Measurements from ENCODE around the gene ACTRT2. TPM values are rescaled to one million over a fixed set of nuclear protein-coding genes. Genes with fewer than 3 reads are reported as not detected.
A peak's percentile ranks its signal among the peaks of the same experiment; 100 is the strongest.

ACTRT2 gene
- total RNA-seq, 1 donor from 2014 or later = not detected

DNA sequence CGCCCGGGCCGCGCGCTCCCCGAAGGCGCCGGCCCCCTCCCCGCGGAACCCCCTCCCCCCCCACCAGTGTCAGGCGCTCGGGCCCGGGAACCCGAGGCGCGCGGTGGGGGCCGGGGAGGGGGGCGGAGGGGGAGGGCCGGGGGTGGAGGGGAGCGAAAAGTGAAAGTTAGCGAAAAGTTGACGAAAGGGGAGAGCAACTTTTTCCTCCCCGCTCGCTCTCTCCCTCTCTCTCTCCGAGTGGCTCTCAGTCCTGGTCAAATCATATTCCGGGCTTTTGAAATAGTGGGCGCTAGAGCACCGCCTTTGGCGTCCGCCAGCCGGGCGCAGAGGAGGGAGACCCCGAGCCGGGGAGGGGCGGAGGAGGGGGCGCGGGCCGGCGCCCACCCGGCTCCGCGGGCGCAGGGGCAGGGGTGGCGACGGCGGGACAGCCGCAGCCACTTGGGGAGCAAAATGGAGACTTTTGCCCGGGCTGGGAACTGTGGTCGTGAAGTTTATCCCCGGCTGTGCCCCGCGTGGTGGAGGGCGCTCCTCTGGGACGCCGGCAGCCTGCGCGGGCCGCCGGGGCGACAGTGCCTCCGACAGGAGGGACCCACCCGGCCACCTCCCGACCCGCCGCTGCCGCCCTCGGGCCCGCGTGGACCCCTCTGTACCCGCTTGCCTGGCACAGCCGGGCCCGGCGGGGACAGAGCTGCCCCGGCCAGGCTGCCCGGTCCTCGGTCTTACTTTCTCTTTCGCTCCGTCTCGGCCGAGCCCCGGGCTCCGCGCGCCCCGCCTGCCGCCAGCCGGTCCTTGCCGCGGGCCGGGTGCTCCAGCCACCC, 48.4 kb downstream of the ACTRT2 start:
- Mint-ChIP-seq H3K4me3 (ENCODE audit: unreplicated experiment) (peak overlapping the region; percentile 74), H3K36me3 (ENCODE audit: unreplicated experiment) (no peaks in the 10 kb centered on the region), H3K27ac (ENCODE audit: unreplicated experiment) (no peak overlapping the region), H3K27me3 (ENCODE audit: unreplicated experiment) (peaks cover 6% of the 10 kb centered on the region), H3K4me1 (ENCODE audit: unreplicated experiment) (peaks cover 2% of the 10 kb centered on the region), H3K9me3 (ENCODE audit: unreplicated experiment) (no peaks in the 10 kb centered on the region)
- no peak for DNase-seq (ENCODE audit: extremely low spot score, unreplicated experiment)
- TF ChIP-seq, protein P1, sequence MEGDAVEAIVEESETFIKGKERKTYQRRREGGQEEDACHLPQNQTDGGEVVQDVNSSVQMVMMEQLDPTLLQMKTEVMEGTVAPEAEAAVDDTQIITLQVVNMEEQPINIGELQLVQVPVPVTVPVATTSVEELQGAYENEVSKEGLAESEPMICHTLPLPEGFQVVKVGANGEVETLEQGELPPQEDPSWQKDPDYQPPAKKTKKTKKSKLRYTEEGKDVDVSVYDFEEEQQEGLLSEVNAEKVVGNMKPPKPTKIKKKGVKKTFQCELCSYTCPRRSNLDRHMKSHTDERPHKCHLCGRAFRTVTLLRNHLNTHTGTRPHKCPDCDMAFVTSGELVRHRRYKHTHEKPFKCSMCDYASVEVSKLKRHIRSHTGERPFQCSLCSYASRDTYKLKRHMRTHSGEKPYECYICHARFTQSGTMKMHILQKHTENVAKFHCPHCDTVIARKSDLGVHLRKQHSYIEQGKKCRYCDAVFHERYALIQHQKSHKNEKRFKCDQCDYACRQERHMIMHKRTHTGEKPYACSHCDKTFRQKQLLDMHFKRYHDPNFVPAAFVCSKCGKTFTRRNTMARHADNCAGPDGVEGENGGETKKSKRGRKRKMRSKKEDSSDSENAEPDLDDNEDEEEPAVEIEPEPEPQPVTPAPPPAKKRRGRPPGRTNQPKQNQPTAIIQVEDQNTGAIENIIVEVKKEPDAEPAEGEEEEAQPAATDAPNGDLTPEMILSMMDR (IDR thresholded peaks at IDR 0.05) = peak; percentile 69

DNA sequence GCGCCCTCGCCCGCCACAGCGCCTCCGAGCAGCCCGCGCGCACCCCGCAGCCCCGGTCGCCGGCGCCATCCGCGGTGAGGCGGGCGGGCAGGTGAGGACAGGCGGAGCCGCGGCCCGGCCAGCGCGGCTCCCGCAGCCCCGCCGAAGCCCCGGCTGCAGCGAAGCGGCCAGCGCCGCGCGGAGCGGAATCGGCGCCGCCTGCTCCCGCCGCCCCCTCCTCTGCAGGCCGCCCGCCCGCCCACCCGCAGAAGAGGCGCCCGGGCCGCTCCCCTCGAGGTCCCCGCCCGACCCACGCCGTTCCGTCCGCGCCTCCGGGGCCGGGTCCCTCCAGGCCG, 49.0 kb downstream of the ACTRT2 start:
- H3K9me3 Mint-ChIP-seq (ENCODE audit: unreplicated experiment) = no peaks in the 10 kb centered on the region
- no peak for DNase-seq (ENCODE audit: extremely low spot score, unreplicated experiment)
- peaks cover 2% of the 10 kb centered on the region for H3K27me3 Mint-ChIP-seq (ENCODE audit: unreplicated experiment)
- H3K4me1 Mint-ChIP-seq (ENCODE audit: unreplicated experiment) = peaks cover 4% of the 10 kb centered on the region
- no peak overlapping the region for H3K4me3 Mint-ChIP-seq (ENCODE audit: unreplicated experiment)
- no peaks in the 10 kb centered on the region for H3K36me3 Mint-ChIP-seq (ENCODE audit: unreplicated experiment)
- TF ChIP-seq, protein P1 (IDR thresholded peaks at IDR 0.05) = no peak
- H3K27ac Mint-ChIP-seq (ENCODE audit: unreplicated experiment) = no peak overlapping the region

DNA sequence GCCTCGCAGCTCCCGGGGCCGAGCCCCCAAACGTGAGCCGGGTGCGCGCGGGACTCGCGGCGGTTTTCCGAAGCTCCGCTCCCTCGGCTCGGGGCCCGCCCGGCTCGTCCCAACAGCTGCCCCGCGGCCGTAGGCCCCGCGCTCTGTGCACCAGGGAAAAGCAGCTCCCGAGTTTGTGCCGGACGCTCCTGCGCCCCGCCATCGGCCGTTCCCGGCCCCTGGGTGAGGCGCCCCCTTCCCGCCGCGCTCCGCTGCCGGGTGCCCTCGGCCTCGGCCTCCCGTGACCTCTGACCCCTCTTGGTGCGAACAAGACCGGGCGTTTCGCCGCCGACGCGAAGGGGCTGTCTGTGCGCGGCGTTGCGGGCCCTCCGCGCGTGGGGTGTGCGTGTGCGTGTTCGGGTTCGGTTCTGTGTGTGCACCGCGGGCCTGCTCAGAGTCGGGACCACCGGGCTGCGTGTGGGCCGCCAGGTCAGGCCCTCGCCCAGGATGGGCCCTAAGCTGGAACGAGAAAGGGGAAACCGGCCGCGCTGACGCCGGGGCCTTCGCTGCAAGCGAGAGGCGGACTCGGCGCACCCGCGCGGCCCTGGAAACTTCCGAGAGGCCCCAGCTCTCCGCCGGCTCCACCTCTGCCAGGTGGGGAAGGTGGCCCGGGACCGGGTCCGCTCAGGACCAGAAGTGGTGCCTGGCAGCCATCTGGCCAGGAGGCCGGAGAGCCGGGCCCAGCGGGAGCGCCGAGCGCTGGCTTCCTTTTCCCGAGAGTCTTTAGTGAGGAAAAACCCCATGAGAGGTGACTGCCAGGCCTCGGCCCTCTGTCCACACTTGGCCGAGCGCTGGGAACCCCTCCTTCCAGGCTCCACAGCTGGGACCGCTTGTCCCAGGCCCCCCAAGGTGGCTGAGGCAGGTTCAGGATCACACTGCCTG, 49.6 kb downstream of the ACTRT2 start:
- TF ChIP-seq, protein P1 (IDR thresholded peaks at IDR 0.05) = no peak
- Mint-ChIP-seq H3K9me3 (ENCODE audit: unreplicated experiment) (no peaks in the 10 kb centered on the region), H3K27ac (ENCODE audit: unreplicated experiment) (no peak overlapping the region), H3K4me1 (ENCODE audit: unreplicated experiment) (peaks cover 4% of the 10 kb centered on the region), H3K4me3 (ENCODE audit: unreplicated experiment) (peak overlapping the region; percentile 53), H3K36me3 (ENCODE audit: unreplicated experiment) (no peaks in the 10 kb centered on the region), H3K27me3 (ENCODE audit: unreplicated experiment) (peaks cover 2% of the 10 kb centered on the region)
- DNase-seq (ENCODE audit: extremely low spot score, unreplicated experiment) = no peak

DNA sequence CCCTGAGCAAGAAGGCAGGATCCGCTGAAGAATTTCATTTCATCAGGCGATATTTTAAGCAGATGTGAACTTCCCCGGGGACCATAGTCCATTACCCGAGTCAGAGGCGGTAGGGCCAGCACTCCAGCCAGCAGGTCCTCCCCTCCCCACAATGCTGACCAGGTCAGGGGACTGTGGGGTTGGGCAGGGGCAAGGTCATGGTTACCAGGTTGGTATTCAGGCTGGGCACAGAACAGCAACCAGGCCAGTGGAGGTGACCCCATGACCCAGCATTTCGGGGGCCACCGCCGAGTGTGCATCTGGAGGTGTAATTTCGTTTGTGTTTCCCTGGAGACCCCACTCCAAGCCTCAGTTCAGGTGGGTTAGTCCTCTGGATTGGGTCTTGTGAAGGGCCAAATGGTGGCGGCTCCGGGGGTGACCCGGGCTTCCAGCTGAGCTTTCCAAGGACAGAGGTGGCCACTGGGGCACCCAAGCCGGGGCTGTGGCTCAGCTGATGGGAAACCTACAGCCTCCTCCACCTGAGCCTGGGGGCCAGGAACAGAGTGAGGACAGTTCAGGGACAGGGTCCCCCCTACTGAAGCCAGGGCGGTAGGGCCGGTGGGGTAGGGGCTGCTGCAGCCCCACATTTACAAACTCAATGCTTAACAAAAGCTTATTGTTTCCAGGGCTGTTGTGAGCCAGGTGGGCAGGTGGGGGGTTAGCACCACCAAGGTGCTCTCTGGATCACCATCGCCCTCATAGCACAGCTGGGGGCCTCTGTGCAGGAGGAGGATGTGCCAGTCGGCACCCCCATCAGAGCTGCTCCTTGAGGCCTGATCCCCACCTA, 50.5 kb downstream of the ACTRT2 start:
- H3K4me3 Mint-ChIP-seq (ENCODE audit: unreplicated experiment) = peak overlapping the region; percentile 53
- no peaks in the 10 kb centered on the region for H3K36me3 Mint-ChIP-seq (ENCODE audit: unreplicated experiment)
- H3K9me3 Mint-ChIP-seq (ENCODE audit: unreplicated experiment) = no peaks in the 10 kb centered on the region
- H3K4me1 Mint-ChIP-seq (ENCODE audit: unreplicated experiment) = peaks cover 4% of the 10 kb centered on the region
- TF ChIP-seq, protein P1 (IDR thresholded peaks at IDR 0.05) = no peak
- H3K27me3 Mint-ChIP-seq (ENCODE audit: unreplicated experiment) = peaks cover 2% of the 10 kb centered on the region
- no peak overlapping the region for H3K27ac Mint-ChIP-seq (ENCODE audit: unreplicated experiment)
- DNase-seq (ENCODE audit: extremely low spot score, unreplicated experiment) = no peak

Other genes starting within 250 kb of the ACTRT2 start
- 1.4 and 1.7 TPM in 2 replicates for gene TTC34, start 219.8 kb upstream of the ACTRT2 start, total RNA-seq
- gene PRDM16, start 47.7 kb downstream of the ACTRT2 start, total RNA-seq = 7.1 and 7.4 TPM in 2 replicates